Mesenchymal stem cell (in vitro differentiated cells and primary cell): Measurements from ENCODE around the gene CERK.

ENCODE experiments used
- DNase-seq: peaks from one replicate; pipeline ENCODE4 v3.0.0-alpha.2; 2013
- H2AFZ ChIP-seq: one replicate; pipeline ENCODE4 v1.6.1; 2013; ENCODE audit warnings: low read depth, mild to moderate bottlenecking, control low read depth, inconsistent platforms, low read length, moderate library complexity
- H2AK5ac ChIP-seq: 2 replicates; pipeline ENCODE4 v1.6.1; 2013; ENCODE audit warnings: low read length, moderate library complexity, mild to moderate bottlenecking, inconsistent platforms; ENCODE audit not compliant: severe bottlenecking
- H2BK120ac ChIP-seq: one replicate; pipeline ENCODE4 v1.6.1; 2013; ENCODE audit warnings: low read depth, mild to moderate bottlenecking, inconsistent platforms, low read length, moderate library complexity
- H2BK12ac ChIP-seq, 2 experiments: one replicate each; pipeline ENCODE4 v1.6.1; 2013; ENCODE audit warnings: inconsistent platforms in 2 of 2, low read length in 2 of 2, mild to moderate bottlenecking in 2 of 2, moderate library complexity in 2 of 2, control low read depth in 1 of 2
- H2BK15ac ChIP-seq: one replicate; pipeline ENCODE4 v1.6.1; 2013; ENCODE audit warnings: mild to moderate bottlenecking, low read depth, inconsistent platforms; ENCODE audit not compliant: poor library complexity, severe bottlenecking
- H2BK5ac ChIP-seq: 2 replicates; pipeline ENCODE4 v1.6.1; 2013; ENCODE audit warnings: low read depth, mild to moderate bottlenecking, low read length, control low read depth, inconsistent platforms; ENCODE audit not compliant: poor library complexity, severe bottlenecking
- H3K14ac ChIP-seq, 2 experiments: one replicate each; pipeline ENCODE4 v1.6.1; 2013; ENCODE audit warnings: inconsistent platforms in 2 of 2, low read length in 2 of 2, control low read depth in 1 of 2, mild to moderate bottlenecking in 1 of 2, moderate library complexity in 1 of 2
- H3K18ac ChIP-seq, 2 experiments: one replicate each; pipeline ENCODE4 v1.6.1; 2013; ENCODE audit warnings: inconsistent platforms in 2 of 2, low read length in 2 of 2, control low read depth in 1 of 2, low read depth in 1 of 2, mild to moderate bottlenecking in 1 of 2
- H3K23ac ChIP-seq, 2 experiments: one replicate each; pipeline ENCODE4 v1.6.1; 2013; ENCODE audit warnings: inconsistent platforms in 2 of 2, low read length in 2 of 2, mild to moderate bottlenecking in 2 of 2, moderate library complexity in 2 of 2, control low read depth in 1 of 2
- H3K27ac ChIP-seq: 2 replicates; pipeline ENCODE4 v1.5.1; 2013; ENCODE audit warnings: mild to moderate bottlenecking, moderate library complexity, low read length, control low read depth, inconsistent platforms; ENCODE audit not compliant: poor library complexity, severe bottlenecking
- H3K27me3 ChIP-seq, 2 experiments: 2 replicates each; pipeline versions ENCODE4 v1.6.1 to v1.7.0; 2013; ENCODE audit warnings: low read length in 2 of 2, mild to moderate bottlenecking in 2 of 2, moderate library complexity in 2 of 2, control low read depth in 1 of 2, inconsistent platforms in 1 of 2; ENCODE audit not compliant: control insufficient read depth in 1 of 2, insufficient read depth in 1 of 2
- H3K36me3 ChIP-seq, 2 experiments: 2 replicates each; pipeline versions ENCODE4 v1.6.1 to v1.7.0; 2013; ENCODE audit warnings: low read length in 2 of 2, control low read depth in 1 of 2, inconsistent platforms in 1 of 2, low read depth in 1 of 2, mild to moderate bottlenecking in 1 of 2; ENCODE audit not compliant: insufficient read depth in 2 of 2, control insufficient read depth in 1 of 2
- H3K4ac ChIP-seq, 2 experiments: one replicate each; pipeline ENCODE4 v1.6.1; 2013; ENCODE audit warnings: inconsistent platforms in 2 of 2, low read length in 2 of 2, mild to moderate bottlenecking in 2 of 2, moderate library complexity in 2 of 2, control low read depth in 1 of 2, low read depth in 1 of 2
- H3K4me1 ChIP-seq: 2 replicates; pipeline ENCODE4 v1.6.1; 2013; ENCODE audit warnings: low read depth, low read length, control low read depth; ENCODE audit not compliant: control insufficient read depth, insufficient read depth
- H3K4me2 ChIP-seq: 2 replicates; pipeline ENCODE4 v1.6.1; 2013; ENCODE audit warnings: low read length, mild to moderate bottlenecking, inconsistent platforms; ENCODE audit not compliant: poor library complexity, severe bottlenecking
- H3K4me3 ChIP-seq, 2 experiments: 2 replicates each; pipeline versions ENCODE4 v1.5.1 to v1.7.0; 2013; ENCODE audit warnings: low read length in 2 of 2, mild to moderate bottlenecking in 2 of 2, control low read depth in 1 of 2, low read depth in 1 of 2; ENCODE audit not compliant: insufficient read depth in 1 of 2
- H3K79me1 ChIP-seq: replicated peaks from 2 replicates; pipeline ENCODE4 v1.6.1; 2013; ENCODE audit warnings: mild to moderate bottlenecking, control low read depth, low read length, inconsistent platforms; ENCODE audit not compliant: poor library complexity, severe bottlenecking
- H3K9ac ChIP-seq: 2 replicates; pipeline ENCODE4 v1.7.0; 2013; ENCODE audit warnings: mild to moderate bottlenecking, low read length, moderate library complexity
- H3K9me3 ChIP-seq: 2 replicates; pipeline ENCODE4 v1.7.0; 2013; ENCODE audit warnings: mild to moderate bottlenecking, low read length; ENCODE audit not compliant: control insufficient read depth
- H4K8ac ChIP-seq: one replicate; pipeline ENCODE4 v1.6.1; 2013; ENCODE audit warnings: inconsistent platforms, mild to moderate bottlenecking, low read length, moderate library complexity
- H4K91ac ChIP-seq: one replicate; pipeline ENCODE4 v1.6.1; 2013; ENCODE audit warnings: mild to moderate bottlenecking, low read length, inconsistent platforms
- WGBS: methylation state at CpG from one replicate; pipeline ENCODE4 v1.1.7; 2013; ENCODE audit warnings: mixed read lengths; 5-methylcytosine and 5-hydroxymethylcytosine counted together

The CERK gene

DNA sequence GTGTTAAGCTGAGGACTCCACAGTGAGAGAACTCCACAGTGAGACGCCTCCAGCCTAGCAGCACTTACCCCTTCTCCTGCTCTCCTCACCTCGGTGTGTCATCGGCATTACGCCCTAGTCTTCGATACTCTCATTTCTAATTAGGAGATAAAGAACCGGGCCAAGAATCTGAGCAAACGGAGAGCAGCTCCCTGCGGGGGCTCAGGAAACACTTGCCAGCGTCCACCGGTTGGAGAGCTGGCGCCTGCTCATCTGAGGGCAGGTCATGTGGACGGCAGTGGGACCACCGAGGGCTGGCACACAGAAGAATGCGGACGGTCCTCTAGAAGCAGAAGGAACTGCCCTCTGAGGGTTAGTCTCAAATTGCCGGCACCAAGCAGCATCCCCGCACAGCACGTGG, 13.0 kb downstream of the CERK start:
- Histone ChIP-seq H2BK12ac (no peak overlapping the region), H2BK5ac (no peak overlapping the region), H3K18ac (no peak overlapping the region), H2AK5ac (no peak overlapping the region), H4K8ac (no peak overlapping the region), H3K79me1 (peaks cover 51% of the 10 kb centered on the region), H3K9me3 (no peaks in the 10 kb centered on the region), H3K36me3 (peaks cover 8 to 46% of the 10 kb centered on the region in 2 experiments), H3K14ac (no peak overlapping the region), H2BK15ac (no peak overlapping the region), H3K4me3 (no peak overlapping the region), H3K4me1 (peaks cover 10% of the 10 kb centered on the region), H3K27ac (no peak overlapping the region), H3K9ac (no peak overlapping the region), H3K4me2 (no peak overlapping the region), H3K27me3 (no peaks in the 10 kb centered on the region), H3K4ac (no peak overlapping the region), H2BK120ac (no peak overlapping the region), H4K91ac (no peak overlapping the region), H3K23ac (no peak overlapping the region), H2AFZ (no peak overlapping the region)
- no peak for DNase-seq
- WGBS: 93% methylated on average over 18 of the region's 18 CpGs

DNA sequence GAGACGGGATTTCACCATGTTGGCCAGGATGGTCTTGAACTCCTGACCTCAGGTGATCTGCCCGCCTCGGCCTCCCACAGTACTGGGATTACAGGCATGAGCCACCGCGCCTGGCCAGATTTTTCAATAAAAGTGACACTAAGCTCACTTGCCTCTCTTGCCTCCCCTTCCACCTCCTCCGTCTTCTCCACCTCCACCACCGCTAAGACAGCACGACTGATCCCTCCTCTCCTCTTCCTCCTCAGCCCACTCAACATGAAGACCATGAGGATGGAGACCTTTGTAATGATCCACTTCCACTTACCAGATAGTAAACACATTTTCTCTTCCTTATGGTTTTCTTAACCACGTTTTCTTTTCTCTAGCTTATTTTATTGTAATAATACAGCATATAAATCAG, 14.2 kb downstream of the CERK start:
- no peak overlapping the region for H3K4ac ChIP-seq
- no peaks in the 10 kb centered on the region for H3K9me3 ChIP-seq
- no peak overlapping the region for H4K91ac ChIP-seq
- H2AFZ ChIP-seq: no peak overlapping the region
- H2BK12ac ChIP-seq: no peak overlapping the region
- no peak overlapping the region for H3K4me2 ChIP-seq
- 99% methylated on average over 8 of the region's 9 CpGs for WGBS
- H4K8ac ChIP-seq: no peak overlapping the region
- no peak overlapping the region for H3K14ac ChIP-seq
- no peak overlapping the region for H3K27ac ChIP-seq
- no peak overlapping the region for H3K4me3 ChIP-seq
- H2BK15ac ChIP-seq: no peak overlapping the region
- H2BK5ac ChIP-seq: no peak overlapping the region
- no peaks in the 10 kb centered on the region for H3K27me3 ChIP-seq
- DNase-seq: no peak
- peaks cover 55% of the 10 kb centered on the region for H3K79me1 ChIP-seq
- no peak overlapping the region for H2BK120ac ChIP-seq
- H3K23ac ChIP-seq: no peak overlapping the region
- peaks cover 15% of the 10 kb centered on the region for H3K4me1 ChIP-seq
- H3K36me3 ChIP-seq: peaks cover 20 to 51% of the 10 kb centered on the region in 2 experiments
- H3K9ac ChIP-seq: no peak overlapping the region
- H2AK5ac ChIP-seq: no peak overlapping the region
- no peak overlapping the region for H3K18ac ChIP-seq

- Histone ChIP-seq H3K27me3 (no peaks in the 10 kb centered on the region), H3K14ac (no peak overlapping the region), H3K9me3 (no peaks in the 10 kb centered on the region), H2AFZ (no peak overlapping the region), H3K23ac (no peak overlapping the region), H4K8ac (no peak overlapping the region), H2BK15ac (no peak overlapping the region), H3K4me3 (no peak overlapping the region), H3K4me2 (no peak overlapping the region), H2AK5ac (peak overlapping the region; percentile 9), H3K27ac (no peak overlapping the region), H4K91ac (no peak overlapping the region), H3K18ac (no peak overlapping the region), H2BK5ac (no peak overlapping the region), H3K9ac (no peak overlapping the region), H3K4ac (no peak overlapping the region), H2BK120ac (no peak overlapping the region), H3K4me1 (peaks cover 13% of the 10 kb centered on the region), H2BK12ac (no peak overlapping the region), H3K36me3 (peaks cover 42 to 54% of the 10 kb centered on the region in 2 experiments), H3K79me1 (peaks cover 52% of the 10 kb centered on the region)
- no peak for DNase-seq
- WGBS: 96% methylated on average over 16 of the region's 16 CpGs
Measured at GRCh38 chr22:46721501-46722085, 16.5 kb downstream of the CERK start.

DNA sequence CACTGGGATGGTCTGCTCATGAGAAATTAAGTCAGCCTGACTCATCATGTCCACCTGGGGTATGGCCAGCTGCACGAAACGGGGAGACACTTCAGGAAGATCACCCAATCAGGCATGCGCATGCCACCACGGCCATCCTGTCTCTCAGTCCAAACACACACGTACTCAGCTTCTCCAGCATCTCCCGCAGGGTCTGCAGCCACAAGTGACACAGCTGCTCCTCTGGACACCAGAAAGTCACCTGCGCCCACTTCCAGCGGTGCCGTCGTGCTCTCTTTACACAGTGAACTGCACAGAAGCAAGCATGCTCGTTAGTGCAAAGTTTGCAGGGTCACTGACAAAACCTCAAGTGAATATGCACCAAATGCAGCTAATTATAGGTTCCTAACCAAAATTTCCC, 18.1 kb downstream of the CERK start:
- Histone ChIP-seq H2AFZ (no peak overlapping the region), H2BK12ac (no peak overlapping the region)
- 95% methylated on average over 10 of the region's 11 CpGs for WGBS

More for the DNA sequence above, 18.1 kb downstream of the CERK start:
- Histone ChIP-seq H3K4me2 (no peak overlapping the region), H3K4ac (no peak overlapping the region), H3K9ac (no peak overlapping the region), H3K79me1 (peaks cover 41% of the 10 kb centered on the region), H4K91ac (no peak overlapping the region), H3K14ac (no peak overlapping the region), H2AK5ac (no peak overlapping the region), H3K9me3 (no peaks in the 10 kb centered on the region), H3K23ac (no peak overlapping the region), H2BK15ac (peak overlapping the region; percentile 6), H3K27me3 (no peaks in the 10 kb centered on the region), H3K36me3 (peaks cover 39 to 45% of the 10 kb centered on the region in 2 experiments), H3K27ac (no peak overlapping the region), H2BK120ac (no peak overlapping the region), H4K8ac (no peak overlapping the region), H3K4me1 (peaks cover 8% of the 10 kb centered on the region), H3K18ac (no peak overlapping the region), H3K4me3 (no peak overlapping the region), H2BK5ac (no peak overlapping the region)
- DNase-seq: no peak
